B cell (primary cell): ENCODE data around the gene SCN10A.

Experiments
- EZH2 ChIP-seq: IDR thresholded peaks from 2 replicates; pipeline ENCODE4 v1.6.1; 2012; ENCODE audit warnings: borderline replicate concordance, low read depth, mild to moderate bottlenecking, moderate library complexity, low read length; ENCODE audit not compliant: insufficient read depth, poor library complexity, severe bottlenecking
- TF ChIP-seq, protein P1 (sequence below): fragments of 200-600 bp; IDR thresholded peaks from one replicate; pipeline ENCODE4 v1.8.0; 2022; ENCODE audit warnings: antibody characterized with exemption, mild to moderate bottlenecking

DNA sequence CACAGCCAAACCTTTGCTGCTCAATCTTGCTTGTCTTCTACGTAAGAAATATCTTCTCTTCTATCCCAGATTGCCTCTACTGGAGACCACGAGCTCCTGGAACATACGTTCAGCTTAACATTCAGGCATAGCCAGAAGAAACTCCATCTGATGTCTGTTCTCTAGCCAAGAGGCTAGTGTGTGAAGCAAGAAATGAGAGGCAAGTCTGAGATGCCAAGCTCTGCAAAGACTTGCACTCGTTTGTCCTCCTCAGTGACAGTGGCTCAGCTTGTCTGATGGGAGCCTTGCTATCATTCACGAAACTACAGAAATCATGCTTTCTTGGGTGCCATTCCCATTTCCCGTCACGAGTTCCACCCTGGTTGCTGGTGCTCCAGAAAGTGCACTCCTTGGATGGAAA is at the start of gene SCN10A:
- TF ChIP-seq, protein P1, sequence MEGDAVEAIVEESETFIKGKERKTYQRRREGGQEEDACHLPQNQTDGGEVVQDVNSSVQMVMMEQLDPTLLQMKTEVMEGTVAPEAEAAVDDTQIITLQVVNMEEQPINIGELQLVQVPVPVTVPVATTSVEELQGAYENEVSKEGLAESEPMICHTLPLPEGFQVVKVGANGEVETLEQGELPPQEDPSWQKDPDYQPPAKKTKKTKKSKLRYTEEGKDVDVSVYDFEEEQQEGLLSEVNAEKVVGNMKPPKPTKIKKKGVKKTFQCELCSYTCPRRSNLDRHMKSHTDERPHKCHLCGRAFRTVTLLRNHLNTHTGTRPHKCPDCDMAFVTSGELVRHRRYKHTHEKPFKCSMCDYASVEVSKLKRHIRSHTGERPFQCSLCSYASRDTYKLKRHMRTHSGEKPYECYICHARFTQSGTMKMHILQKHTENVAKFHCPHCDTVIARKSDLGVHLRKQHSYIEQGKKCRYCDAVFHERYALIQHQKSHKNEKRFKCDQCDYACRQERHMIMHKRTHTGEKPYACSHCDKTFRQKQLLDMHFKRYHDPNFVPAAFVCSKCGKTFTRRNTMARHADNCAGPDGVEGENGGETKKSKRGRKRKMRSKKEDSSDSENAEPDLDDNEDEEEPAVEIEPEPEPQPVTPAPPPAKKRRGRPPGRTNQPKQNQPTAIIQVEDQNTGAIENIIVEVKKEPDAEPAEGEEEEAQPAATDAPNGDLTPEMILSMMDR = no peak
- no peak for TF ChIP-seq EZH2
